Esophagus squamous epithelium (tissue), 5 donors: ENCODE data around the gene PHACTR4. TPM values are rescaled to one million over a fixed set of nuclear protein-coding genes. Genes with fewer than 3 reads are reported as not detected.
"Not testable (repeated sequence)": the region's sequence is repeated elsewhere in the genome, so short reads cannot be mapped to it uniquely, and the experiment has no call there.

ENCODE experiments used
- DNase-seq: peaks from one replicate; lab custom pipeline; 2025; lab: John Stamatoyannopoulos, UW
- H3K27ac ChIP-seq, 4 donors: fragments of 200-600 bp; sonication (generic); one replicate each; pipeline ENCODE4 v1.5.1; 2016 to 2019; ENCODE audit warnings: mild to moderate bottlenecking in 1 of 4
- H3K27me3 ChIP-seq, 4 donors: fragments of 200-600 bp; sonication (generic); 1 replicate in 3 of 4; 2 replicates in 1 of 4; pipeline versions ENCODE4 v1.5.1 to v1.6.0; 2017 to 2021; ENCODE audit warnings: antibody characterized with exemption in 1 of 4
- H3K36me3 ChIP-seq, 3 donors: fragments of 200-600 bp; sonication (generic); one replicate each; pipeline ENCODE4 v1.5.1; 2016 to 2019
- H3K4me1 ChIP-seq, 3 donors: fragments of 200-600 bp; sonication (generic); one replicate each; pipeline ENCODE4 v1.5.1; 2017 to 2019
- H3K4me3 ChIP-seq, 4 donors: fragments of 200-600 bp; sonication (generic); 1 replicate in 3 of 4; 2 replicates in 1 of 4; pipeline ENCODE4 v1.5.1; 2016 to 2019; ENCODE audit warnings: mild to moderate bottlenecking in 2 of 4, moderate library complexity in 1 of 4
- H3K9me3 ChIP-seq, 3 donors: fragments of 200-600 bp; sonication (generic); one replicate each; pipeline ENCODE4 v1.5.1; 2016 to 2019
- CTCF ChIP-seq, 6 experiments: fragments of 450-650 bp in 4 of 6; fragments of 200-600 bp in 2 of 6; sonication (generic) in 2 of 6; IDR thresholded peaks; one replicate each; pipeline ENCODE4 v1.5.1; 2016 to 2019; ENCODE audit warnings: antibody characterized with exemption in 6 of 6, mild to moderate bottlenecking in 4 of 6, moderate library complexity in 4 of 6
- POLR2A ChIP-seq, 4 donors: fragments of 450-650 bp; IDR thresholded peaks; one replicate each; pipeline ENCODE4 v1.6.1; 2017; ENCODE audit warnings: antibody characterized with exemption in 4 of 4, mild to moderate bottlenecking in 4 of 4, moderate library complexity in 3 of 4
- WGBS, 2 donors: methylation state at CpG; one replicate each; pipeline ENCODE4 v1.1.5; 2018; 5-methylcytosine and 5-hydroxymethylcytosine counted together
- intact Hi-C: fragments of 100-400 bp; cut with DNase I; formaldehyde crosslinking; loops from one replicate; pipeline ENCODE4 v1.15.0; 2022
- small RNA-seq, 4 donors: library from RNA; depleted of rRNA; stranded (forward); fragments of <200 nt; gene quantifications; one replicate each; pipeline ENCODE3, GENCODE V24; 2016
- total RNA-seq, 4 donors: library from RNA; depleted of rRNA; stranded (reverse); fragments of >200 nt; gene quantifications; one replicate each; pipeline ENCODE4 v1.1.0, GENCODE V29; 2016
- donor health status: DM: yes; HTN: yes; CAD: no.

PHACTR4 gene
- total RNA-seq, 4 donors from 2014 or later = 33.4 to 41.0 (median 36.3) TPM

- Histone ChIP-seq H3K9me3 (no peaks in the 10 kb centered on the region), H3K4me1 (peaks cover 0 to 16% (median 0%) of the 10 kb centered on the region in 3 donors), H3K27me3 (no peaks in the 10 kb centered on the region), H3K36me3 (peaks cover 7 to 51% (median 15%) of the 10 kb centered on the region in 3 donors), H3K27ac (no peak overlapping the region), H3K4me3 (no peak overlapping the region)
- no peak for DNase-seq
- TF ChIP-seq POLR2A (IDR thresholded peaks at IDR 0.05) (no peak), CTCF (IDR thresholded peaks at IDR 0.05) (no peak)
- WGBS, 2 donors = 71 to 92% methylated on average over 4 to 6 of the region's 6 CpGs
- intact Hi-C loops = no loop called here
Observed at GRCh38 chr1:28538286-28538685, 168.7 kb downstream of the PHACTR4 start.

GRCh38 chr1:28540651-28541050 lies 171.1 kb downstream of the PHACTR4 start:
- Histone ChIP-seq H3K4me3 (no peak overlapping the region), H3K9me3 (no peaks in the 10 kb centered on the region), H3K4me1 (peaks cover 0 to 16% (median 0%) of the 10 kb centered on the region in 3 donors), H3K27me3 (no peaks in the 10 kb centered on the region), H3K27ac (no peak overlapping the region), H3K36me3 (peaks cover 6 to 32% (median 7%) of the 10 kb centered on the region in 3 donors)
- no peak for TF ChIP-seq POLR2A (IDR thresholded peaks at IDR 0.05)
- no peak for TF ChIP-seq CTCF (IDR thresholded peaks at IDR 0.05)
- DNase-seq = no peak
- WGBS, 2 donors = 81 to 84% methylated on average over 7 of the region's 7 CpGs
- intact Hi-C loops = no loop called here

DNA sequence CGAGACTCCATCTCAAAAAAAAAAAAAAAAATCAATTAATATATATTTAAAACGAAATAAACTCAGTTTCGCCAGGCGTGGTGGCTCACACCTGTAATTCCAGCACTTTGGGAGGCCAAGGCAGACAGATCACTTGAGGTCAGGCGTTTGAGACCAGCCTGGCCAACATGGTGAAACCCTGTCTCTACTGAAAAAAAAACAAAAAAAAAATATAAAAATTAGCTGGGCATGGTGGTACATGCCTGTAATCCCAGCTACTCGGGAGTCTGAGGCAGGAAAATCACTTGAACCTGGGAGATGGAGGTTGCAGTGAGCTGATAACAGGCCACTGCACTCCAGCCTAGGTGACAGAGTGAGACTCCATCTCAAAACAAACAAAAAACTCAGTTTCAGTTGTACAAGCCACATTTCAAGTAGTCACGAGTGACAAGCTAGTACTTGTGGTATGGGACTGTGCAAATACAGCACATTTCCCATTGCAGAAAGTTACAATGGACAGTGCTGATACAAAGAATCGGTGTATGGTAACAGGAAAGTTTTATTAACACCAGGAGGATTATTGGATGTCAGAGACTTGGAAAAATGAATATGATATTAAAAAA lies 172.0 kb downstream of the PHACTR4 start:
- not testable (repeated sequence) for H3K27me3 ChIP-seq
- WGBS, 2 donors = 68 to 75% methylated on average over 8 of the region's 8 CpGs

GRCh38 chr1:28545246-28545628 lies 175.7 kb downstream of the PHACTR4 start:
- Histone ChIP-seq H3K36me3 (no peaks in the 10 kb centered on the region), H3K4me1 (peaks cover 0 to 16% (median 0%) of the 10 kb centered on the region in 3 donors), H3K27ac (no peak overlapping the region), H3K9me3 (no peaks in the 10 kb centered on the region), H3K4me3 (no peak overlapping the region), H3K27me3 (no peaks in the 10 kb centered on the region)
- no peak for DNase-seq
- 81% methylated on average over 3 to 4 of the region's 4 CpGs for WGBS, 2 donors
- intact Hi-C loops = no loop called here
- TF ChIP-seq POLR2A (IDR thresholded peaks at IDR 0.05) (no peak), CTCF (IDR thresholded peaks at IDR 0.05) (no peak)

More for the DNA sequence above, 172.0 kb downstream of the PHACTR4 start:
- DNase-seq, intact Hi-C loops, H3K4me3 ChIP-seq, H3K9me3 ChIP-seq: not testable (repeated sequence)
- Histone ChIP-seq H3K4me1 (peaks cover 0 to 16% (median 0%) of the 10 kb centered on the region in 3 donors), H3K27ac (peak overlapping the region in 1 of 4 donors; percentile 42), H3K36me3 (peaks cover 0 to 23% (median 0%) of the 10 kb centered on the region in 3 donors)

GRCh38 chr1:28548318-28548717 lies 178.8 kb downstream of the PHACTR4 start:
- no peak overlapping the region for H3K27ac ChIP-seq
- TF ChIP-seq CTCF (IDR thresholded peaks at IDR 0.05) = no peak
- no peak for TF ChIP-seq POLR2A (IDR thresholded peaks at IDR 0.05)
- intact Hi-C loops = no loop called here
- no peaks in the 10 kb centered on the region for H3K36me3 ChIP-seq
- no peaks in the 10 kb centered on the region for H3K9me3 ChIP-seq
- H3K4me3 ChIP-seq = no peak overlapping the region
- peaks cover 0 to 9% (median 0%) of the 10 kb centered on the region in 3 donors for H3K4me1 ChIP-seq
- no peak for DNase-seq
- H3K27me3 ChIP-seq = no peaks in the 10 kb centered on the region
- WGBS, 2 donors = 39 to 65% methylated on average over 3 of the region's 3 CpGs

Small RNAs within 50 kb of the gene (small RNA-seq; reads per million reads assigned to genes)
- gene RF00019 = 0 reads per million in 4 donors
- gene RNU6ATAC27P = 0 reads per million in 4 donors
- gene SNORA73A = 0 reads per million in 4 donors
- gene SNORA73B = 25.4 to 34.4 (median 28.7) reads per million in 4 donors

Other genes starting within 250 kb of the PHACTR4 start
- gene PTAFR, start 193.1 kb upstream of the PHACTR4 start, total RNA-seq = 10 to 100 TPM in 1 of 4 donors, 1 to 10 TPM in 3; 2.7 to 12.8 (median 8.9) TPM
- 10 to 100 TPM; 27.4 to 55.1 (median 48.9) TPM for gene DNAJC8, start 136.7 kb upstream of the PHACTR4 start, total RNA-seq
- gene ATP5IF1, start 133.6 kb upstream of the PHACTR4 start, total RNA-seq = 100 to 1,000 TPM; 142 to 284 (median 180) TPM
- gene SESN2, start 110.2 kb upstream of the PHACTR4 start, total RNA-seq = 10 to 100 TPM in 2 of 4 donors, 1 to 10 TPM in 2; 7.8 to 20.6 (median 9.3) TPM
- 10 to 100 TPM; 10.7 to 18.8 (median 15.6) TPM for gene MED18, start 40.7 kb upstream of the PHACTR4 start, total RNA-seq
- gene RCC1, start 136.3 kb downstream of the PHACTR4 start, total RNA-seq = 10 to 100 TPM; 25.6 to 46.6 (median 35.8) TPM
- 10 to 100 TPM; 12.4 to 21.4 (median 16.4) TPM for gene TRNAU1AP, start 183.3 kb downstream of the PHACTR4 start, total RNA-seq
- 1 to 10 TPM in 1 of 4 donors, under 1 TPM in 2, not detected in 1; 0.21 to 2.5 (median 0.83) TPM for gene RAB42, start 222.5 kb downstream of the PHACTR4 start, total RNA-seq